Kidney (tissue), 14 donors: ENCODE results near the gene C2CD3. TPM values are rescaled to one million over a fixed set of nuclear protein-coding genes. Genes with fewer than 3 reads are reported as not detected.

Source experiments
- DNase-seq, 5 donors: peaks; one replicate each; pipeline ENCODE4 v3.0.0-alpha.2; 2013 to 2020
- FAIRE-seq: peaks from 2 replicates; lab custom pipeline; 2012; peaks lifted over from hg19 to GRCh38; lab: Jason Lieb, UNC
- H3K27ac ChIP-seq, 2 donors: one replicate each; pipeline ENCODE4 v1.7.0; 2013; ENCODE audit warnings: low read depth in 2 of 2, low read length in 2 of 2, inconsistent platforms in 1 of 2
- H3K27me3 ChIP-seq: one replicate; pipeline ENCODE4 v1.7.1; 2013; ENCODE audit warnings: low read length, inconsistent platforms; ENCODE audit not compliant: control insufficient read depth, insufficient read depth
- H3K36me3 ChIP-seq, 3 donors: one replicate each; pipeline versions ENCODE4 v1.7.0 to v1.7.1; 2013; ENCODE audit warnings: low read length in 3 of 3, control low read depth in 1 of 3, inconsistent platforms in 1 of 3; ENCODE audit not compliant: insufficient read depth in 3 of 3, control insufficient read depth in 2 of 3
- H3K4me1 ChIP-seq, 3 donors: one replicate each; pipeline versions ENCODE4 v1.7.0 to v1.7.1; 2013; ENCODE audit warnings: low read length in 3 of 3, inconsistent platforms in 1 of 3, low read depth in 1 of 3; ENCODE audit not compliant: control insufficient read depth in 2 of 3, insufficient read depth in 2 of 3
- H3K4me3 ChIP-seq, 3 donors: one replicate each; pipeline versions ENCODE4 v1.7.0 to v1.8.1; 2013; ENCODE audit warnings: low read length in 3 of 3, control low read depth in 1 of 3, inconsistent platforms in 1 of 3
- H3K9ac ChIP-seq, 3 donors: one replicate each; pipeline versions ENCODE4 v1.7.0 to v1.7.1; 2013; ENCODE audit warnings: low read length in 3 of 3, control low read depth in 1 of 3, inconsistent platforms in 1 of 3
- H3K9me3 ChIP-seq, 3 donors: one replicate each; pipeline versions ENCODE4 v1.7.0 to v1.7.1; 2013; ENCODE audit warnings: low read length in 3 of 3, control low read depth in 1 of 3, inconsistent platforms in 1 of 3; ENCODE audit not compliant: control insufficient read depth in 2 of 3, insufficient read depth in 1 of 3
- intact Hi-C: fragments of 100-400 bp; cut with DNase I; formaldehyde crosslinking; loops from one replicate; pipeline ENCODE4 v1.11.1; 2022
- polyA plus RNA-seq: library from polyadenylated mRNA; stranded (reverse); fragments of 350-450 nt; fragmentation: Illumina TruSeq; extraction: RNeasy Lipid Tissue Mini Kit (QIAGEN cat#74804); gene quantifications from one replicate; pipeline ENCODE4 v1.2.3, GENCODE V29; 2014; ENCODE audit warnings: low read depth, low replicate concordance; ENCODE audit not compliant: insufficient read depth
- total RNA-seq: library from RNA; stranded (reverse); fragmentation: NEBNext Ultra II Directional; extraction: Animal tissue kit (Norgen Biotek cat#: 25700); gene quantifications from one replicate; pipeline ENCODE4 v1.2.1, GENCODE V29; 2021
- TF ChIP-seq, protein P1 (sequence below): IDR thresholded peaks from 3 replicates; pipeline ENCODE4 v1.5.1; 2012; ENCODE audit warnings: mild to moderate bottlenecking, moderate library complexity, borderline replicate concordance; ENCODE audit not compliant: insufficient read depth; ENCODE audit errors: extremely low read depth
- donor health status: control.
- donor health status: control.
- donor health status: control.
- donor health status: control.
- donor health status: control.
- donor health status: DM: yes; HTN: yes; CAD: no.
- donor health status: Normal renal cell carcinoma (clear cell type).

The C2CD3 gene
- total and polyA plus RNA-seq, 2 donors from 2014 or later, result 5.6 to 28.7 TPM

DNA sequence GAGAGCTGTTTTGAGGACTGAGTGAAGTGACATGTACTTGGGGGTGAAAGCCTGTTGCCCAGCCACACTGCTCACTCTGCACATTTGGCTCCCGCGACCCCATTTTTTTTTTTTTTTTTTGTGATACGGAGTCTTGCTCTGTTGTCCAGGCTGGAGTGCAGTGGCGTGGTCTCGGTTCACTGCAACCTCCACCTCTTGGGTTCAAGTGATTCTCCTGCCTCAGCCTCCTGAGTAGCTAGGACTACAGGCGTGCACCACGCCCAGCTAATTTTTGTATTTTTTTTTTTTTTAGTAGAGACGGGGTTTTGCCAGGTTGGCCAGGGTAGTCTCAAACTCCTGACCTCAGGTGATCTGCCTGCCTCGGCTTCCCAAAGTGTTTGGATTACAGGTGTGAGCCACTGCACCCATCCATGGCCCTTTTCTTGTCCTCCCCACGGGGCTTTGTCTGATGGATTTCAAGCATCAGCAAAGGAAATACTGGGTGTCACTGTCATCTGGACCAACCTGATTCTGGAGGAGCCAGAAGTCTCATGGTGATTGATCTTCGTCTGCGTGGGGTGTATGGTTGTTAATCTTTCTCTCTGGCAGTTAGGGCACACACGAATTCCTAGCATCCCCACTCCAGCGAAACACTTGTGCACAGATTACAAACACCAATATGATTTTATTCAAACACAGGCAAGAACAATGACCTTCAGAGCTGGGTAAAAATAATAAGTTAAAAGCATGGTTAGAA is 158.6 kb downstream of the C2CD3 start:
- intact Hi-C loops, result no loop called here
- no peak overlapping the region for H3K27ac ChIP-seq
- H3K9ac ChIP-seq, result no peak overlapping the region
- no peak for FAIRE-seq
- no peak overlapping the region for H3K4me3 ChIP-seq
- TF ChIP-seq, protein P1, sequence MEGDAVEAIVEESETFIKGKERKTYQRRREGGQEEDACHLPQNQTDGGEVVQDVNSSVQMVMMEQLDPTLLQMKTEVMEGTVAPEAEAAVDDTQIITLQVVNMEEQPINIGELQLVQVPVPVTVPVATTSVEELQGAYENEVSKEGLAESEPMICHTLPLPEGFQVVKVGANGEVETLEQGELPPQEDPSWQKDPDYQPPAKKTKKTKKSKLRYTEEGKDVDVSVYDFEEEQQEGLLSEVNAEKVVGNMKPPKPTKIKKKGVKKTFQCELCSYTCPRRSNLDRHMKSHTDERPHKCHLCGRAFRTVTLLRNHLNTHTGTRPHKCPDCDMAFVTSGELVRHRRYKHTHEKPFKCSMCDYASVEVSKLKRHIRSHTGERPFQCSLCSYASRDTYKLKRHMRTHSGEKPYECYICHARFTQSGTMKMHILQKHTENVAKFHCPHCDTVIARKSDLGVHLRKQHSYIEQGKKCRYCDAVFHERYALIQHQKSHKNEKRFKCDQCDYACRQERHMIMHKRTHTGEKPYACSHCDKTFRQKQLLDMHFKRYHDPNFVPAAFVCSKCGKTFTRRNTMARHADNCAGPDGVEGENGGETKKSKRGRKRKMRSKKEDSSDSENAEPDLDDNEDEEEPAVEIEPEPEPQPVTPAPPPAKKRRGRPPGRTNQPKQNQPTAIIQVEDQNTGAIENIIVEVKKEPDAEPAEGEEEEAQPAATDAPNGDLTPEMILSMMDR, result no peak
- peaks cover 0 to 3% (median 2%) of the 10 kb centered on the region in 3 donors for H3K36me3 ChIP-seq
- no peak for DNase-seq
- no peaks in the 10 kb centered on the region for H3K9me3 ChIP-seq
- no peaks in the 10 kb centered on the region for H3K4me1 ChIP-seq
- H3K27me3 ChIP-seq, result no peaks in the 10 kb centered on the region

DNA sequence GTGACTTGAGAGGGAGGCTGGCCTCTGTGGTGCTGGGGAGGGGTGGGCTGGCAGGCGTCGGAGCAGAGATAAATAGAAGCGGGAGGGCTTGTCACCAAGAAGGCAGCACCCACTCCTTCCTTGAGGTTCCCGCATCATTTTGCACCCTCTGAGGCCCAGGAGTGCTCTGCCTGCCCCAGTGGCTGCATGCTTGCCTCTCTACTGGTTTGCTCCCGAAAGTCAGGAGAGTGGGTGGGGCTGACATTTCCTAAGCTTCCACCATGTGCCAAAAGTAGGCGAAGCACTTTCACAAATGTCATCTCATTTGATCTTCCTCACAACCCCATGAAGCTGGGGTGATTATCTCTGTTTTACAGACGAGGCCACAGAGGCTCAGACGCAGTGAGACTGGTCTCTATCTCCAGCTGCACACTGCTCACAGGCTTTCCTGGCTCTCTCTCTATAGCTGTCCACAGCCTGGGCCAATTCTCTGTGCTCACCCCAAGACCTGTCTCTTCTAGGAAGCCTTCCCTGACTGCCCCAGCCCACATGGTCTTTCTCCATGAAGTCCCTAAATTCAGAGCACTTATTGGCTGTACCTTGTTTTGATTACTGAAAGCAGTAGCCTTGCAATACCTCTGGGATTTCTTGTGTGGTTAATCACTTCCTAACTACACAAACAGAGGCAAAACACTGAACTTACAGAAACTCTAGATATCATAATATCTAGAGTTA is 159.3 kb downstream of the C2CD3 start:
- H3K36me3 ChIP-seq, result peaks cover 0 to 3% (median 2%) of the 10 kb centered on the region in 3 donors
- DNase-seq, result no peak
- H3K9me3 ChIP-seq, result no peaks in the 10 kb centered on the region
- FAIRE-seq, result no peak
- H3K27me3 ChIP-seq, result no peaks in the 10 kb centered on the region
- no peak overlapping the region for H3K4me3 ChIP-seq
- peaks cover 0 to 5% (median 0%) of the 10 kb centered on the region in 3 donors for H3K4me1 ChIP-seq
- TF ChIP-seq, protein P1, result no peak
- no peak overlapping the region for H3K9ac ChIP-seq
- intact Hi-C loops, result no loop called here
- no peak overlapping the region for H3K27ac ChIP-seq

DNA sequence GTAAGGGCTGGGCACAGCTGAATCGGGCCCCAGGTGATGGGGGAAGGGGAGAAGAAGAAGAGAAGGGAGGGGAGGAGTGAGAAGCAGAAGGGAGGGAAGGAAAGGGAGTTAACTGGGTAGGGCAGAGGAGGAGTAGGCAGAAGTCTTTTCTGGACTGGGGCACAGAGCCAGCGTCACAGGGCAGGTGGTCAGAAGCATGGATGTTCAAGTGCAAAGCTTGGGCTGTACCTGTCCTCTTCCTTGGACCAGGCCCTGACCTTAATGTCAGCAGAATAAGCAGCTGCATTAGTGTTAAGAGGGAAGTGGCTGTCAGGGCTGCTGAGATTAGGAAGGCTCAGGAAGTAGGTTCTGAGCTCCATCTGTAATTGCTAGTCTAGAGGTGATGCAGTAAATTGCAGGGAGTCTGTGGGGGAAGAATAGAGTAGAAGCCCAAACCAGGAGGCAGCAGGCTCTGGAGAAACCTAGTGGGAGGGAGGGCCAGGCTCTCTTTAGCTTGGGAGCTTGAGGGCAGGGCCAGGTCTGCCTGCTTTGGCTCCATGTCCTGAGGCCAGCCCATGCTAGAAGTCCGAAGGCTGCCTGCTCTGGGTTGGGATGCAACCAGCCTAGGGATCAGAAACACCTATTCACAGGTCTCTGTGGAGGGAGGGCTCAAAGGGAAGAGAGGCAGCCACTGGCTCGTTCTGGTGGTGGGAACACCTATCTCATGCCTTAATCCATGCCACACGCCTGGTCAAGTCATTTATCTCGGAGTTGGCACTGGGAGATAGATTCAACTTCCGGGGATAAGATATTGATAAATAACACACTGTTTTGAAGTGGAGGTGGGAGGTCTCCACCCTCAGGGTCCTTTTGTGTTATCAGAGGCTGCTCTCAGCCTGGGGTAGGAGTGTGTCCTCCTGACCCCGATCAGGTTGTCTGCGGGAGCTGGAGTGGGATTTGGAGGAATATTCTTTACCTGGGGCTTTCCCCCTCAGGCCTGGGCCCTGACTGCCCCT is 160.2 kb downstream of the C2CD3 start:
- Histone ChIP-seq H3K27ac (no peak overlapping the region), H3K9ac (no peak overlapping the region), H3K9me3 (no peaks in the 10 kb centered on the region), H3K4me3 (no peak overlapping the region), H3K27me3 (no peaks in the 10 kb centered on the region), H3K4me1 (peaks cover 0 to 5% (median 0%) of the 10 kb centered on the region in 3 donors), H3K36me3 (peaks cover 0 to 3% (median 2%) of the 10 kb centered on the region in 3 donors)
- DNase-seq, result no peak
- no peak for FAIRE-seq
- TF ChIP-seq, protein P1, result no peak
- intact Hi-C loops, result no loop called here
